DMS 273 treated with DMSO at 0.1 percent for 48 hours (cell line): ENCODE data around the gene CBLL1.

Experiments used
- DNase-seq: peaks from one replicate; lab custom pipeline; 2025; lab: John Stamatoyannopoulos, UW

The CBLL1 gene

GRCh38 chr7:107744345-107744750 lies 406 bp downstream of the CBLL1 start:
- no peak for DNase-seq

GRCh38 chr7:107746006-107746405 lies 2.1 kb downstream of the CBLL1 start:
- no peak for DNase-seq

- no peak for DNase-seq
Observed at GRCh38 chr7:107751113-107751512, 7.2 kb downstream of the CBLL1 start.

DNA sequence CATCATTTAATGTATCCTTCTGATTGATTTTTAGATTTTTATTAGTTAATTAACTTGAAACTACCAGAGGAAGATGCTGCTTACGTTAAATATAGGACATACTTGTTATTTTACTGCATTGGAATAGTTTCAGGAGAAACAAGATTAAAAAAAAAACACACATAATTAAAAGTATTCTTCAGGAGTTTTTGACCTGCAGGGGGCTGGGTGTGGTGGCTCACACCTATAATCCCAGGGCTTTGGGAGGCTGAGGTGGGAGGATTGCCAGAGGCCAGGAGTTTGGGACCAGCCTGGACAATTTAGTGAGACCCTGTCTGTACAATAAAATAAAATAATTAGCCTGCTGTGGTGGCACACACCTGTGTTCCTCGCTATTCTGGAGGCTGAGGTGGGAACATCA lies 10.7 kb downstream of the CBLL1 start:
- no peak for DNase-seq

DNA sequence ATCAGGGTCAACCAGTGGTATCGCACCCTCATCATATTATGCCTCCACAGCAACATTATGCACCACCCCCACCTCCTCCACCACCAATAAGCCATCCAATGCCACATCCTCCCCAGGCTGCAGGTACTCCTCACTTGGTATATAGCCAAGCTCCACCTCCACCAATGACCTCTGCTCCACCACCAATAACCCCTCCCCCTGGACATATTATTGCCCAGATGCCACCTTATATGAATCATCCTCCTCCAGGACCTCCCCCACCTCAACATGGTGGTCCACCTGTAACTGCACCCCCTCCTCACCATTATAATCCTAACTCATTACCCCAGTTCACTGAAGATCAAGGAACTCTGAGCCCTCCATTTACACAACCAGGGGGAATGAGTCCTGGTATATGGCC lies 14.7 kb downstream of the CBLL1 start:
- no peak for DNase-seq

GRCh38 chr7:107767391-107767790 lies 23.4 kb downstream of the CBLL1 start:
- no peak for DNase-seq

DNA sequence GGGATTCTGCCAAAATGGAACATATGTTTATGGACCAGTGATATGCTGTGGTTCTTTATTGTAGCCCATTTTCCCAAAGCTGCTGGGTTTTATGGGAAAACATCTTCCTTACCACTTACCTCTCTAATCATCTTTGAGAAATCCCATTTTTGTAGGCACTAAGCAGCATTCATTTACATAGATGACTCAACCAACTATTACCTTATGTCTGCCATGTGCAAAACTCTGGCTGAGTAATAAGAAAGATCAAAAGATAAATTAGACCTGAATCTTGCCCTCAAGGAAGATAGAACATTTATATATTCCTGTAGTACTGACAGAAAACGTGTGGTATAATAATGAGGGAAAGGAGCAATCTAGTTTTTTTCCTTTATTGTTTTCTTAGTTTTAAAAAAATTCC lies 24.3 kb downstream of the CBLL1 start:
- DNase-seq: no peak

- DNase-seq: no peak
Observed at GRCh38 chr7:107773027-107773426, 29.1 kb downstream of the CBLL1 start.

GRCh38 chr7:107777702-107778101 lies 33.8 kb downstream of the CBLL1 start:
- no peak for DNase-seq

DNA sequence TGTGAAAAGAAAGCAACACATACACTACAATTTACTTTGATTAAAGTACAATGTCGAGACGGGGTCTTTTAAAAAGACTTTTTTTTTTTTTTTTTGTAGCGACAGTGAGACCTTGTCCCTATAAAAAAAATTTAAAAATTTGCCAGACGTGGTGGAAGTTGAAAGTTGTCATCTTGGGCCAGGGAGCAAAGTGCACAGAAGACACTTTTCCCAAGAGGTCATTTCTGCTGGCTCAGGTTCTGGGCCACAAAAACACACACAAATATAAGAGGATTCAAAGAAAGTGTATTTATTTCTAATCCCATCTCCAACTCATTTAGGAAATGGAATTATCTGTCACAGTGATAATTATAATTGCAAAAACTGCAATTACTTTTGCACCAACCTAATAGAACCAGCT lies 34.3 kb downstream of the CBLL1 start:
- no peak for DNase-seq

DNA sequence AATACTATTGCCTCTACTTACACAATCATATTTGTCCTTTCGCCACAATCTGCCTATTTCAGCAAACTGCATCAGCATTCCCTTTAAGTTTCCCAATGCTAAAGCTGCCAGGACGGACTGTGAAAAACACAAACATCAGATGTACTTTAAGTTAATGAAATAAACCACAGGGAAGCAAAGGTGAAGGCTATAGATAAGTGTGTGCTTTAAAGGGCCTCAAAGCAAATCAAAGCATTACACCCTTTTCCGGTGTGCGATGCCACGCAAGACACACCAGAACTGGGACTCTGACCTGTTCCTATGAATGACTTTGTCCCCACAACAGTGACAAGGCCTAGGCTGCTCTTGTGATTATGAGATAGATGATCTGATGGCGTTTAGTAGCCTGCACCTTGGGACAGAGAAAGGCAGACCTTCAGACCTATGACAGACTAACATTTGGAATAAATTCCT lies 35.7 kb downstream of the CBLL1 start:
- DNase-seq: no peak

DNA sequence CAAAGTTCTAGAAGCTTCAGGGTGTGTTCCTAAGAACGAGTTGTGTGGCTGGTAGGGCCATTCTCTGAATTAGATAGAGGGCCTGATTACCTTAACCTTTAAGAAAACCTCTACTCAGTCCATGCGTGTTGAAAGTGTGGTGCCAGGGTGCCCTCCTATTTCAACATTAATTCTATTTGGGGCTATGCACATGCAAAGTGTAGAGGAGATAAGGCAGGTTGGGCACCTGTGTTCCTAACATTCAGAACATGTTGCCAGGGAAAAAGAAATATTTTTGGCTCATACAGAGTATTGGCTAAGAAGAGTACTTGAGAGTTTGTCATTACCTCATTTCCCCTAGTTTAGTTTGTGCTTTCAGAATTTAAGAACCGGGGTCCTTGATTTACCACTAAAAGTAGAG lies 38.4 kb downstream of the CBLL1 start:
- no peak for DNase-seq

DNA sequence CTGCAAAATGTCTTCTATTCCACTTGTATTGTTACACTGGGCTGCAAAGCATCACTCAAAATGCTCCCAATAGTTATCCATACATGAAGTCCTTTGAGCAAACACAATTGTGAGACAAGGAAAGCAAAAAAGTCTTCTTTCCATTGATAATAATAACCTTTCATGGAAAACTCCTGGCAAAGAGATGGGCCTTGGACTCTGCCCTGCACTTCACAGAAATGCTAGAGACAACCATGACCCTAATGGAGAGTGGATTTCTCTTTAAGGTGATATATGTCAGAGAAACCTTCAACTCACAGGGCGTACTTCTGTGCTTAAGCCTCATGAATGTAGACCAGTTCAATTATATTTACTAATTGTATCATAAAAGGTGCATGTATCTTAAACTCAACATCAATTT lies 39.7 kb downstream of the CBLL1 start:
- DNase-seq: no peak

- DNase-seq: no peak
Observed at GRCh38 chr7:107785170-107785569, 41.2 kb downstream of the CBLL1 start.

- no peak for DNase-seq
Observed at GRCh38 chr7:107785926-107786325, 42.0 kb downstream of the CBLL1 start.

DNA sequence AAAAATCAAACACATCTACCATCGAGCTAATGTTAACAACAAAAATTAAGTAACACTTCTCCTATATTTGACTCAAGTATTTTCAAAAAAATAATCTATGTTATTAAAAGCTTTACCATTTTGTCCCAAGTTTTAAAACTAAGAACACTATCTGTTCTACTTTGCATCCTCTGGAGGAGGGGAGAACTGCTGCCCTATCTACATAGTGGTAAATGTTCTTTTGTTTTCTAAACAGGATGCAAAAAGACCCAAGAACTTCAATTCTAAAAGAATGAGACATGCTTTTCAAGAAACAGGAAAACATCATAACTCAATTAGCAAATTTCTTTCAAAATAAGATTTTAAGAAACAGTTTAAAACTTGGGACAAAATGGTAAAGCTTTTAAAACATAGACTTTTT lies 44.3 kb downstream of the CBLL1 start:
- DNase-seq: no peak

GRCh38 chr7:107788662-107789061 lies 44.7 kb downstream of the CBLL1 start:
- no peak for DNase-seq

GRCh38 chr7:107789647-107790046 lies 45.7 kb downstream of the CBLL1 start:
- no peak for DNase-seq

DNA sequence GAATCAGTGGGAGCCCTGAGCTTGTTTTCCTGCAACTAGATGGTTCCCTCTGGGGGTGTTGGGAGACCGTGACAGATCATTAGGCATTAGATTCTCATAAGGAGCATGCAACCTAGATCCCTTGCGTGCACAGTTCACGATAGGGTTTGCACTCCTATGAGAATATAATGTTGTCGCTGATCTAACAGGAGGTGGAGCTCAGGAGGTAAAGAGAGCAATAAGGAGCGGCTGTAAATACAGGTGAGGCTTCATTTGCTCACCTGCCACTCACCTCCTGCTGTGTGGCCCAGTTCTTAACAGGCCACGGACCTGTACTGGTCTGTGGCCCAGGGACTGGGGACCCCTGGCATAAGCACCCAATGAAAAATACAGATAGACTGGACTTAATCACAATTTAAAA lies 48.4 kb downstream of the CBLL1 start:
- no peak for DNase-seq

- DNase-seq: no peak
Observed at GRCh38 chr7:107799647-107800264, 55.8 kb downstream of the CBLL1 start.

- DNase-seq: no peak
Observed at GRCh38 chr7:107803009-107803610, 59.2 kb downstream of the CBLL1 start, which contains the start of gene SLC26A3. Gene SLC26A3 (minus strand): TSS chr7:107803223. CDS start chr7:107794509, 8,714 bp downstream.

DNA sequence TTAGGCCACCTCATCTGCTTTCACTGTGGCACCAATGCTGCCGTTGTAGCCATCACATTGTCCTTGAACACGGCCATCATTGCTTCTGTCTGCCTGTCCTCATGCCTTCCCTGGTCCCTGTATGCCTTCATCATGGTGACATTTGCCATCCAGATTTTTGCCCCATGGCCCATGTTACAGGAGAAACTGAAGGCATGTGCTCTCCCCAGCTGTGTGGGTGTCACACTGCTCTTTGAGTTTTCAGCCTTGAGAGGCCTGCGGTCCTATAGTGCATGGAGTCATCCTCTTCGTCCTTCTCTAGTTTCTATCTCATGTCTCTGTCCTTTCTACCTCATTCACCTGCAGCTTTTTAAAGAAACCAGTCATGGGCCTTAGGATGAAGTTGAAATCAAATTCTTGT lies 65.2 kb downstream of the CBLL1 start:
- no peak for DNase-seq

DNA sequence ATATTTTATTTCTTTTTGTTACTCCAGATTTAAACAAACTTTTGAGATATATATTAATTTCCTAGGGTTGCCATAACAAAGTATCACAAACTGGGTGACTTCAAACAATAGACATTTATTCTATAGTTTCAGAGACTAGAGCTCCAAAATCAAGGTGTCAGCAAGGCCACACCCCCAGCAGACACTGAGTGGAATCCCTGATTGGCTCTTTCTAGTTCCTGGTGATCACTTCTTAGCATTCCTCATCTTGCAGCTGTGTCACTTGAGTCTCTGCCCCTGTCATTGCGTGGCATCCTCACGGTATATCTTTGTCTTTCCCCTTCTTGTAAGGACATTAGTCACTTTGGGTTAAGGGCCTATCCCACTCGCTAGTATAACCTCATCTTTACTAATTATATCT lies 66.7 kb downstream of the CBLL1 start:
- no peak for DNase-seq
